Stromal cell of bone marrow (primary cell): ENCODE measurements around the gene MORN5.

Experiments
- DNase-seq: peaks from one replicate; pipeline ENCODE4 v3.0.0-alpha.2; 2012; ENCODE audit warnings: low read depth

MORN5 gene

GRCh38 chr9:122143876-122144405 lies 15.8 kb upstream of the MORN5 start:
- no peak for DNase-seq

- no peak for DNase-seq
Observed at GRCh38 chr9:122144836-122145591, 14.7 kb upstream of the MORN5 start.

- DNase-seq = no peak
Observed at GRCh38 chr9:122145592-122145863, 14.2 kb upstream of the MORN5 start.

GRCh38 chr9:122151267-122151828 lies 8.4 kb upstream of the MORN5 start:
- no peak for DNase-seq

- no peak for DNase-seq
Observed at GRCh38 chr9:122155796-122156195, 3.9 kb upstream of the MORN5 start.

- DNase-seq = no peak
Observed at GRCh38 chr9:122158202-122158601, 1.5 kb upstream of the MORN5 start.

GRCh38 chr9:122159925-122160246 lies 178 bp downstream of the MORN5 start:
- DNase-seq = no peak

- DNase-seq = no peak
Observed at GRCh38 chr9:122162415-122162814, 2.7 kb downstream of the MORN5 start.

- no peak for DNase-seq
Observed at GRCh38 chr9:122164286-122164685, 4.6 kb downstream of the MORN5 start.

- no peak for DNase-seq
Observed at GRCh38 chr9:122168356-122168755, 8.6 kb downstream of the MORN5 start.

GRCh38 chr9:122172131-122172530 lies 12.4 kb downstream of the MORN5 start:
- no peak for DNase-seq

GRCh38 chr9:122173670-122174069 lies 14.0 kb downstream of the MORN5 start:
- no peak for DNase-seq

- DNase-seq = no peak
Observed at GRCh38 chr9:122176916-122177315, 17.2 kb downstream of the MORN5 start.

GRCh38 chr9:122179054-122179689 lies 19.5 kb downstream of the MORN5 start:
- no peak for DNase-seq

- no peak for DNase-seq
Observed at GRCh38 chr9:122179690-122180074, 20.0 kb downstream of the MORN5 start.

- DNase-seq = peak; percentile 64
Observed at GRCh38 chr9:122180633-122181032, 20.9 kb downstream of the MORN5 start.

- DNase-seq = no peak
Observed at GRCh38 chr9:122183501-122183900, 23.8 kb downstream of the MORN5 start.

GRCh38 chr9:122184551-122184950 lies 24.8 kb downstream of the MORN5 start:
- DNase-seq = no peak

- no peak for DNase-seq
Observed at GRCh38 chr9:122186301-122186700, 26.6 kb downstream of the MORN5 start.

GRCh38 chr9:122186777-122187470 lies 27.2 kb downstream of the MORN5 start:
- no peak for DNase-seq

- no peak for DNase-seq
Observed at GRCh38 chr9:122188369-122188768, 28.7 kb downstream of the MORN5 start.

- no peak for DNase-seq
Observed at GRCh38 chr9:122190597-122191381, 31.1 kb downstream of the MORN5 start.
